Measurements from ENCODE around the gene BNIP1.
"Not testable (repeated sequence)": the region's sequence is repeated elsewhere in the genome, so short reads cannot be mapped to it uniquely, and the experiment has no call there.

Gene BNIP1, protein sequence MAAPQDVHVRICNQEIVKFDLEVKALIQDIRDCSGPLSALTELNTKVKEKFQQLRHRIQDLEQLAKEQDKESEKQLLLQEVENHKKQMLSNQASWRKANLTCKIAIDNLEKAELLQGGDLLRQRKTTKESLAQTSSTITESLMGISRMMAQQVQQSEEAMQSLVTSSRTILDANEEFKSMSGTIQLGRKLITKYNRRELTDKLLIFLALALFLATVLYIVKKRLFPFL

DNA sequence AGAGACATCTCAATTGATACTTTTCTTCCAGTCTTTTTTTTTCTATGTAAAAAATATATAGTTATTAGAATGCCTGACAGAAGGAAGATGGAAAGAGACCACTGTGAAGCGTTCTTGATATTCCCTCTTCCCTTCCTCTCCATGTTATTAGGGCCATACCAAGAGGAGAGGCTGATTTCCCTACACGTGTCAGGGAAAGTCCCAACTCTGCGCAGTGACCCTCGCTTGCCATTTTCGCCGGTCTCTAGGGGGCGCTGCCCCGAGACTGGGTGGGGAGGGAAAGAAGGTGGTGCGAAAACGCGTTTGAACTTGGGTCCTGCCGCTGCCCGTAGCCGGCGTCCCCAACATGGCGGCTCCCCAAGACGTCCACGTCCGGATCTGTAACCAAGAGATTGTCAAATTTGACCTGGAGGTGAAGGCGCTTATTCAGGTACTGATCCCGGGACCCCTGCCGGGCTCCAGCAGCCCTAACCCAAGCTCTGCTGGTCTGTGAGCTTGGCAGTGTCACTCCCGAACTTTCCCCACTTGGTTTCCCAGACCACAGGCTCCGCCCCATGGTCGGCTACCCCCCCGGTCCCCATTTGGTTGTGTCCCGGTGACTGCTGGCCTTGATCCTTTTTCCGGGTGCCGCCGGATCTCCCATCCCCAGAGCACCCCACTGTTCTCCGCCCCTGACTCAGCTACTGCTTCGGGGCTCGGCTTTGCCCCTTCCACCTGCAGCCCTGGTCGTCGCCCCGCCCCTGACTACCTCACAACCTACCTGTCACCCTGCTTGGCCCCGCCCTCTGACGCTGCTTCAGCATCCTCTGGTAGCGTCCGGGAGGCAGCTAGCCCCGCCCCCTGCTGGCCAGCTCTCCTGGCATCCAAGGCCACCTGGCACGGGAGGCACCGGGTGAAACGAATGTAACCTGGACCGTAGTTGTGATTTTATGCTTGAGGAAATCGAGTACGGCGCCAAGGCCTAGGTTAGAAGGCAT lies at the start of gene BNIP1:
Gene BNIP1, plus strand, starts transcription at position 332 of the 977 bp plus-strand sequence. Its CDS starts 15 bp downstream, at position 347.
- peak; percentile 92 to 99 (median 96) for DNase-seq

DNA sequence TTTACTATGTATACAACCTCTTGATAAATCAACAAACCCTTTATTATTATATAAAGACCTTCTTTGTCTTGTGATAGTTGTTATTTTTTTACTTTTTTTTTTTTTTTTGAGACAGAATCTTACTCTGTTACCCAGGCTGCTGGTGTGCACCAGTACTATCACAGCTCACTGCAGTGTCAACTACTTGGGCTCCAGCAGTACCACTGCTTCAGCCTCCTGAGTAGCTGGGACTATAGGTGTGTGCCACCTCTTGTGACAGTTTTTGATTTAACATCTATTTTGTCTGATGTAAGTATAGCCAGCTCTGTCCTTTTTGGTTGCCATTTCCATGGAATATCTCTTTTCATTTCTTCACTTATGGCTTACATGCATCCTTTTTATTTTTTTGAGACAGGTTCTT lies 45.5 kb upstream of the BNIP1 start:
- no peak for DNase-seq

DNA sequence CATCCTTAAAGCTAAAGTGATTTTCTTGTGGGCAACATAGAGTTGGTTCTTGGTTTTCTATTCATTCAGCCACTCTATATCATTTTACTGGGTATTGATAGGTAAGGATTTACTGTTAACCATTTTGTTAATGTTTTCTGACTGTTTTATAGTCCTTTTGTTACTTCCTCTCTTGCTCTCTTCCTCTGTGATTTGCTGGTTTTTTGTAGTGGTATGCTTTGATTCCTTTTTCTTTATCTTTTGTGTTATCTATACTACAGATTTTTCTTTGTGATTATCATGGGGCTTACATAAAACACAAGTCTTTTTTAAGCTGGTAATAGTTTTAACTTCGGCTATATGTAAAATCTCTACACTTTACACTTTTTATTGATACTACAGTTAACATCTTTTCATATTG lies 44.9 kb upstream of the BNIP1 start:
- DNase-seq, result no peak

GRCh38 chr5:173101245-173101644 lies 43.1 kb upstream of the BNIP1 start:
- no peak for DNase-seq

GRCh38 chr5:173103411-173103810 lies 40.9 kb upstream of the BNIP1 start:
- no peak for DNase-seq

GRCh38 chr5:173108914-173109313 lies 35.4 kb upstream of the BNIP1 start:
- no peak for DNase-seq

- DNase-seq, result no peak
Observed at GRCh38 chr5:173114536-173114935, 29.8 kb upstream of the BNIP1 start.

DNA sequence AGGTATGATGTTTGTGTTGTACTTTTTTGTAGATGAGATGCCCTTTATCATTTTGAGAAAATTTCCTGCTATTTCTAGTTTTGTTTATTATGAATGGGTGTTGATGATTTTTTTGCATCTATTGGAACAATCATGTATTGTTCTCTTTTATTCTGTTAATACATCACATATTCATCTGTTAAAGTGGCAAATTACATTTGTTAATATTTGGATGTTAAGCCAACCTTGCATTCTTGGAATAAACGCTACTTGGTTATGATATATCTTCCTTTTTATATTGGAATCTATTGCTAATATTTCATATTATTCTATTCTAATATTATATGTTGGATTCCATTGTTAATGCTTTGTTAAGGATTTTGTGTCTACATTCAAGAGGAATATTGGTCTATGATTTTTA lies 24.6 kb upstream of the BNIP1 start:
- no peak for DNase-seq

DNA sequence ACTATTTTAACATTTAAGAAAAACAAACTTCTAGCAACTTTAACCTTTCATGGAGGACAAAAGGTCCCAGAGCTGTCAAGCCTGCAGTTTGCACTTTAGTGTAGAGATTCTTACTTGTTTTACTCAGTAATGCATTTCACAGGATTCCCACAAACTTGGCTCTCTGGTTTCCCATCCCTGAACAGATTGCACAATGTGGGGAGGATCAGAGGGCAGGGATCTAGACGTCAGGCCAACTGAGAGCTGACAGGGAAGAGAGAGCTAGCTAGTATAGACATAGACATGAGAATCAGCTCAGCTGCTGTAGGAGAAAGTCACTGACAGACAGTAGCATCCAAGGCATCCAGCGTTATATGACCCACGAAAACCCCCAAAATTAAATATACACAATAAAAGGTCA lies 20.9 kb upstream of the BNIP1 start:
- DNase-seq, result no peak

- DNase-seq, result not testable (repeated sequence)
Observed at GRCh38 chr5:173132166-173132565, 12.2 kb upstream of the BNIP1 start.

DNA sequence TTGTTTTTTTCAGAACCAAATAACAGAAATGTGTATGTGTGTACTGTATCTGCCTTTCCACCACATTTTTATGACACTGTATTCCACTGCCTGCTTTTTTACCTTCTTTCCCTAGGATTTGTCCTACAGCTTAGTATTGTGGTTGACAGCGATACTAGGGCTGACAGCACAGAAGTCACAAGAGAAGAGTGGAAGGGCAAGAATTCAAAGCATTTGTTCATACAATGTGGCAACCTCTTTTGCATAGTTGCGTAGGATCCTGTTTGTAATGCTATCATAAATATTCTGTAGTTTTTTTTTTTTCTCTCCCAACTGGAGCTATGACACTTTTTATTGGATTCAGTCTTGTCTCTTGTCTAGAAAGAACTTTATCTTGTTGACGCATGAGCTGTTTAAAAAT lies 5.6 kb upstream of the BNIP1 start:
- no peak for DNase-seq

DNA sequence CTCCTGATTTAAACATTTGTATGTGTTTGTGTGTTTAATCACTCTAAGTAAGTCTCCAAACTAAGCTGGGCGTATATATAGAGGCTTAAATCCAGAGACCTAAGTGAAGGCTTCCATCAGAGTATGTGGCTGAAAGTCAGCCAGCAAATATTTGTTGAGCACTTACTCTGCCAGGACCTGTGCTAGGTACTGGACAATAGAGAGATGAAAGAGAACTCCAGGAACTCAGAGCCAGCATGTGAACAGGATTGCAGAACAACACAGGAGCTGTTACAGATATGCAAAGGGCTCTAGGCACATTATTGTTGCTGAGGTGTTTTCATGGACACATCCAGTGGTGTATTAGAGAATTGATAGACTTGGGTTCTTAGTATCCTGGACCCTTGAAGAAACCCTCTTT lies 4.7 kb upstream of the BNIP1 start:
- DNase-seq, result no peak

DNA sequence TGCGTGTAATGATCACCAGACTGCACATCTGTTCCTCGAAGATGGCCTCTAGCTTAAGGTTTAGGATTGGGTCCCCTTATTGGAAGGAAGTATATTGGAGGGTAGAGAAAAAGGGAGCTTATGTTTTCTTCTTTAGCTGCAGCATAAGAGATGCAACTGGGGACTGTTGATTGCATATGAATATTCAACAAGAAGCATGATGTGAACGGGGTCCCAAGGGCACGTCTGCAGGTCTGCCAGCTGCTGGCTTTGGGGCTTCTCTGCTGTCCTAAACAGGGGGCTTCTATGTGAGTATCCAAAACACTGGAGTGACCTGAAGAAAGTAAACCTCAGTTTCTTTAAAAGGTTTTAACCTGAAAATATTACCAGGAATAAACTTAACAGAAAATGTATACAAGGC lies 3.6 kb upstream of the BNIP1 start:
- DNase-seq, result no peak

GRCh38 chr5:173143567-173143966 lies 764 bp upstream of the BNIP1 start:
- no peak for DNase-seq

- DNase-seq, result no peak
Observed at GRCh38 chr5:173148354-173148753, 4.0 kb downstream of the BNIP1 start.

GRCh38 chr5:173152547-173152946 lies 8.2 kb downstream of the BNIP1 start:
- DNase-seq, result no peak

DNA sequence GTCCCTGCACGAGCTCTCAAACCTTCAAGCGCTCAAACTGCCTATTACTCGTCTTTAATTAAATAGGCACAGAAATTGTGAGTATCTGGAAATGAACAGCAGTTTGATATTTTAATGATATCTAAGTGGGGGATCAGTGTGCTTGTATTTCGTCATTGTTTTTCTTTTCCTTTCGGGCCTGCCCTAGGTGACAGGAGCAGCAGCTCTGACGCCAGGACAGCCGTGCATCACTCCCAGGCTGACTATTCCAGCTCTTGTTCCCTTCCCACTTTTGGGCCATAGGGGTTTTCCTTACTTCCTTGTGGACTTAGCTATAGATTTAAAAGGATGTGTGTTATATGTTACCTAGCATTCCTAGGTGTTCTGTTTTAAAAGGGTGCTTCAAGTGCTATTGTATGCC lies 9.5 kb downstream of the BNIP1 start:
- DNase-seq, result no peak

GRCh38 chr5:173154619-173155018 lies 10.3 kb downstream of the BNIP1 start:
- not testable (repeated sequence) for DNase-seq

- DNase-seq, result no peak
Observed at GRCh38 chr5:173155912-173156311, 11.6 kb downstream of the BNIP1 start.

GRCh38 chr5:173158366-173158765 lies 14.0 kb downstream of the BNIP1 start:
- DNase-seq, result no peak

DNA sequence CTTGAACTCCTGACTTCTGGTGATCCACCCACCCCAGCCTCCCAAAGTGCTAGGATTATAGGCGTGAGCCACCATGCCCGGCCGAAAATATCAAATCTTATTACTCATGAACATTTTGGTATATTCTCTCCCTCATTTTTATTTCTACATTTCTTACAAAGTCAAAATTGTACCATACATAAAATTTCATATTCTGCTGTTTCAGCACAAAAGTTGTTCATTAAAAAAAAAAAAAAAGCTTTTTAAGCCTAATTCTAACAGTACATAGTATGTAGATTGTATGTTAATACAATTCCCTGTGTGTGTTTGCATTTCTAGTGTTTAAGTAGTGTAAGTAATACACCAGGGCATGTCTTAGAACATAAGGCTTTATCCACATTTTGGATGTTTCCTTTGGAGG lies 14.9 kb downstream of the BNIP1 start:
- DNase-seq, result no peak

DNA sequence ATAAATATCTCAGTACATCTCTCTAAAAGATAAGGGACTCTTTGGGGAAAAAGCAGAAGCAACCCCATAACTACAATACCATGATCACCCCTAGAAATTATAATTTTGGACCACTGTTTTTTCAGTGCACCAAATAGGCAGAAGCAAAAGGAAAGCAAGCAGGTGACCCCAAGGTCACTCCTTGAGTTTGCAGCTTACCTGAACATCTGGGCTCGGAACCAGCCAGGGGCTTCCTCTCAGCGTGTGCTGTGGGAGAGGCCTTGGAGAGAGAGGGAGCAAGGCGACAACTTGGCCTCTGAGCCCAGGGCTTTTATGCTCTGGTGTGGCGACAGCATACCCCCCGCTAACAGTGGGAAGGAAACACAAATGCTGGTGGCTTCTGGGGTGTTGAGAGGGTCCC lies 16.8 kb downstream of the BNIP1 start:
- no peak for DNase-seq

GRCh38 chr5:173163219-173163618 lies 18.9 kb downstream of the BNIP1 start:
- DNase-seq, result no peak
